ELF-1 (cell line): ENCODE data around the gene RPRM.
"Not testable (repeated sequence)": the region's sequence is repeated elsewhere in the genome, so short reads cannot be mapped to it uniquely, and the experiment has no call there.

Experiments used
- DNase-seq: peaks from one replicate; pipeline ENCODE4 v3.0.0-alpha.2; 2016; ENCODE audit warnings: low read depth, low spot score

Gene RPRM

DNA sequence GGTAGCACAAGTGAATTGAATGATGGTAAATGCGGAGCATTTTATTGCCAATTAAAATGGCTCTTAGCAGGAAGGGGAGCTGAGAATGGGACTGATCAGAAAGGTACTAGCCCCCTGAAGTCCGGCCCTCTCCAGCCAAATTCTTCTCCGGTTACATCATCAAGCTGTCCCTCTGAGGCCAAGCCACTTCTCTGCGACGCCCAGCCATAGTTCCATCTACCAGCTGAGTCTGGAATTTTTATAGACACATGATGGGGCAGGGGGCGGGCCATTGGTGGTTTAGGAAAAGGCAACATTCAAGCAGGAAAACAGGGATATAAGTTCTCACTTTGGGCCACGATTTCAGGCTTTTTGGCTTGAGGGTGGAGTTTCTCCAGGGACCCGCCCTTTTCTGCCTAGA lies 22.7 kb downstream of the RPRM start:
- peak; percentile 95 for DNase-seq

GRCh38 chr2:153455403-153455802 lies 23.2 kb downstream of the RPRM start:
- DNase-seq: no peak

GRCh38 chr2:153451611-153452010 lies 27.0 kb downstream of the RPRM start:
- DNase-seq: peak; percentile 72

DNA sequence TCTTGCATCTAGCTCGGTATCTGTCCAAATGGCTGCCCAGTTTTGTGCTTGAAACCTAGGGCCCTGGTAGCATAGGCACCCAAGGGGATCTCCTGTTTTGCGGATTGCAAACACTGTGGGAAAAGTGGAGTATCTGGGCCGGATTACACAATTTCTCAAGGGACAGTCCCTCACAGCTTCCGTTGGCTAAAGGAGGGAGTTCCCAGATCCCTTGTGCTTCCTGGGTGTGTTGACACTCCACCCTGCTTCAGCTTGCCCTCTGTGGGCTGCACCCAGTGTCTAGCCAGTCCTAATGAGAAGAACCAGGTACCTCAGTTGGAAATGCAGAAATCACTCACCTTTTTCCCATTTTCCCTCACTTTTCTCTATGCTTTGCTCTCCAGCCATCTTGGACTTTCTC lies 35.5 kb downstream of the RPRM start:
- no peak for DNase-seq

DNA sequence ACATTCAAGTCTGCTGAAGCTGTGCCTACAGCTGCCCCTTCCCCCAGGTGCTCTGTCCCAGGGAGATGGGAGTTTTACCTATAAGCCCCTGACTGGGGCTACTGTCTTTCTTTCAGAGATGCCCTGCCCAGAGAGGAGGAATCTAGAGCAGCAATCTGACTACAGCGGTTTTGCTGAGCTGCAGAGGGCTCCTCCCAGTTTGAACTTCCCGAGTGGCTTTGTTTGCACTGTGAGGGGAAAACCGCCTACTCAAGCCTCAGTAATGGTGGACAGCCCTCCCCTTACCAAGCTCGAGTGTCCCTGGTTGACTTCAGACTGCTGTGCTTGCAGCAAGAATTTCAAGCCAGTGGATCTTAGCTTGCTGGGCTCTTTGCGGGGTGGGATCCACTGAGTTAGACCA lies 35.9 kb downstream of the RPRM start:
- DNase-seq: not testable (repeated sequence)

- not testable (repeated sequence) for DNase-seq
Measured at GRCh38 chr2:153440090-153440489, 38.5 kb downstream of the RPRM start.

- DNase-seq: no peak
Measured at GRCh38 chr2:153433403-153433802, 45.2 kb downstream of the RPRM start.

- DNase-seq: no peak
Measured at GRCh38 chr2:153432381-153432780, 46.2 kb downstream of the RPRM start.

DNA sequence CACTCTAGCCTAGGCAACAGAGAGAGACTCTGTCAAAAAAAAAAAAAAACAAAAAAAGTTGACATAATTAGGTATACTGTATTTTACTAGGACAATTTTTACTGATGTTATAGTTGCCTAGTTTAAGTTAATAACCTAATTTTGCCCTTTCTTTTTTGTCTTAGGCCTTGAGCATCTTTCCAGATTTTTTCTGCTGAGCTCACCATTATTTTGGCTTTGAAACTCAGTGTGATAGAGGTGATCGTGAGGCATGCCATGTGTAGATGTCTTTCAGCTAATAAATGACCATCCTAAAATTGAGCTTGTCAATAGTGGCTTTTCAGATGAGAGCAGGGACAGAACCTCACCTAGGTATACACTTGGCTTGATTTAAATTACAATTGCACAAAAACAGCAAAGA lies 47.4 kb downstream of the RPRM start:
- no peak for DNase-seq
